ENCODE results near the gene GRM7. TPM values are rescaled to one million over a fixed set of nuclear protein-coding genes. Genes with fewer than 3 reads are reported as not detected.

The GRM7 gene
- polyA plus RNA-seq, 1 donor = 3.3 TPM

DNA sequence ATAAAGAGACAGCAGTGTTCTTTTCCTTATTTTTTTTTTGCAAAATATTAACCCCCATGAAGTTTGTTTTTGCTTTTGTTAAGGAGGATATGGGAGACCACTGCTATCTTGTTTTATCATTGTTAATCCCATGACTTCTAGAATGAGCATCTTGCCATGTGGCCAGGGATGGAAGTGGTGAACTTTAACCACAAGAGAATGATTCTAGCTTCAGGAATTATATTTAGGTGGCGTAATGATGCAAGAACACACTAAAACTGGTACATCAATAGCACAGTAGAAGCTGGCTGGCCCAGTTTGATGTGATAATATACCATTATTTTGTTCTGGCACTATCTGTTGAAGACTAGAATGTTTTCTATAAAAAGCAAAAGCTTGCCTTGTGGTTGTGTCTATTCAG lies 720.9 kb downstream of the GRM7 start:
- no peak for DNase-seq

DNA sequence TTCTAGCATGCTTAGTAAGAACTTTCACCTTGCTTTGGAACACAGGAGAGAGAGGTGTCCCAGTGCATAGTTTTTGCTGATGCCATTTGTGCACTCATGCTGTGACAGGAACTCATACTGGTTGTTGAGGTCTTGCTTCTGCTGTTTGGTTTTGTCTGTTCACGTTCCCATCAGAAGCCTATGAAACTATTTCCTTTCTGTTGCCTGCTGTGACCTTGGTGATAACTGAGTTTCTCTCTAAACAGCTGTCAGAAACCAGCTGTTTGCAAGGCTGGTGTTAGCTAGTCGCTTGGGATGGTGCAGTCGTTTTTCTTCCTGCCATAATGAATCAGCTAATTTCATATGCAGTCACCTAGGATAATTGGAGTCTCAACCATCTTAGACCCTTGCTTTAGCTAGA lies 724.1 kb downstream of the GRM7 start:
- DNase-seq = no peak

- peak; percentile 38 for DNase-seq
Measured at GRCh38 chr3:7588236-7588635, 727.3 kb downstream of the GRM7 start.

DNA sequence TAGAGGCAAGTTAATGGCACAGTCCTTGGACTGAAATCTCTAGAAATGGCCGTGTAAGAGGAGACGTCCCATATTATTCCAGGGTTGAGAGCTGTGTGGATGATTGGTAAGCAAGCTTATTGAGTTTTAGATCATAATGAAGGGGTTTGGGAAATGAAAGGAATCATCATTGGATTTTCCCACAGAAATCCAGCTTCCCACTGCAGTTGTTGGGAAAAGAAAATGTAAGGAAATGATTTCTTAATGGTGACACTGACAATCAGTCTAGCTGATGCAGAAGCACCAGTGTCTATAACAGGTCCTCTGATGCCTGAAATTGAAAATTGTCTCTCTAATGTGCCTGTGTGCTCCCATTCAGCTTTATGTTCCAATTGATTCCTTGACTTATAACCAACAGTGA lies 728.6 kb downstream of the GRM7 start:
- no peak for DNase-seq

DNA sequence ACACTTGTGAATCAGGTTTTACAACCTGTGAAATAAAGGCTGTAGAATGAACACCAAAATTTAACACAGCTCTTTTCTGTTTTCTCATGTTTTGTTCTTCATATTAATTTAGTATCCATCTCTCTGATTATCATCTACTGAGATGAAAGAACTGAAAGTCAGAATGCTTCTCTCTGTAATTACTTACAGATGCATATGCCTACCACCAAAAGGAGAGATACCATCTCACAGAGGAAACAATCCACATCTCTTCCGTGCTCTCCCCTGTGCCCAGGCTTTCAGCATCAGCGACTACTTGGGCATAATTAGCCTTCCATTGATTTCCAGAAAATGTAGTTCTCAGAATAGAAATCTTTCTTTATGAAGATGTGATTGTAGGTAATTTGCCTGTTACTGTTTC lies 741.4 kb downstream of the GRM7 start:
- DNase-seq = no peak

GRCh38 chr3:7607083-7607482 lies 746.2 kb downstream of the GRM7 start:
- DNase-seq = no peak

- DNase-seq = no peak
Measured at GRCh38 chr3:7607676-7608075, 746.8 kb downstream of the GRM7 start.

DNA sequence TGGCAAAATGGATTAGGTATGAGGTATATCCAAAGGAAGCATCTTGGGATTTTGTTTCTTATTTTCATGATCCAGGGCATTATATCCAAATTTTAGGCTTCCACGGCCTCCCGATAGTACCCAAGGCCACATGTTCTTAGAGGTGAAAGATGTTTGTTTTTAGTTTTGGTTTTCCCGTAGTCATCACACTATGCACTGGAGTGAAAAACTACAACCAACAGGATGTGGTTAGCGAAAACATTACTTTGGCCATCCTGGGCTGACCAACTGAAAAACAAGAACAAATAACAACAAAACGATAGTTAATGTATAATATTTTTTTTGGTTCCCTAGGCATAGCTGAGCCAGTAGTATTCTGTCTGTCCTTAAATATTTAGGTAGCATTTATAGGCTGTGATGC lies 749.7 kb downstream of the GRM7 start:
- DNase-seq = no peak

DNA sequence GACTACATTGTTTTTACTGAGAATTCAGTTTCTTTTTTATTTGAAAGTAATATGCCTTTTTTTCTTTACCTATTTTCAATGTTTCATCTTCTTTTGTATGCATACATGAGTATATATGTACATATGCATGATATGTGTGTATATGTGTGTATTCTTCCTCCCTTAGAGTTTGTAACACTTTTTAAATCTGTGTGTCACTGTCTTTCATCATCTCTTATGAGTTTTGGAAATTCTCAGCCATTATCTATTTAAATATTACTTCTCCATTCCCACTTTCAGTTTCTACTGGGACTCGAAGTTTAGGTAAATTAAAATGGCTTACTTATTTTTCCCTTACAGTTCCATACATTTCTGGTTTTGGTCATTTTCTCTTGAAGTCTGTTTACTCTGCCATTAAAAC lies 754.1 kb downstream of the GRM7 start:
- DNase-seq = no peak

- no peak for DNase-seq
Measured at GRCh38 chr3:7618606-7619005, 757.7 kb downstream of the GRM7 start.

DNA sequence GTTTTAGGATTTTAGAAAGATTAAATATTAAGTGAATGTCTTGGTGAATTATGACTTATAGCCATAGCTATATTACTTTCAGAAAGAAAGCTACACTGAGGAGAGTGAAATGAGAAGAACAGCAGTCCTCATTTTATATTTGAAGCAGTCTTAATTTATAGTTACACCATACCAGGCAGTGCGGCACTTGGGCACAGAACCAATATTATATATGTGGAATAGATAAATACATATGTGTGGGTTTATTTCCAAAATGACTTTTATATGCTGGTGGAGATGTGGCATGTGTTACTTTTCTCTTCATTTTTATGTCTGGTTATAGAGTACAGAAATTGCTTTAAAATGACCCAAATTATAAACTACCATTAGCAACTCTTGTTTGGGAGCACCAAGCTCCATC lies 759.5 kb downstream of the GRM7 start:
- DNase-seq = no peak

- DNase-seq = no peak
Measured at GRCh38 chr3:7621046-7621630, 760.2 kb downstream of the GRM7 start.

DNA sequence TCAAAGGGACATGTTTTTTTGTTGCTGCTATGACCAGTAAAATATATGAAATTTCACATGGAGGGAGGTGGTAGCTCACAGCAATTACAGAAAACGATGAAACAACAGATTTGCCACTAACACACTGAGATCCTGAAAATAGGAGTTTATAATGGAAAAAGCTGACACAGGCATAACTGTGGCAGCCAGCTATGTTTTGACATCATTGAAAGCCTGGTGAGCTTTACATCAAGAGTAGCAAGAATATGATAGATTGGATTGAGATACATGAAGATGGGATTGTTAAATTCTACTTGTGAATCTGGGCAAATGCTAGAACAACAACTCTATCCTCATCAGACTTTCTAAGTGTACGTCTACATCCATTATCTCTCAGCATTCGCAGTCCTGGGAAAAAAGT lies 760.7 kb downstream of the GRM7 start:
- no peak for DNase-seq

DNA sequence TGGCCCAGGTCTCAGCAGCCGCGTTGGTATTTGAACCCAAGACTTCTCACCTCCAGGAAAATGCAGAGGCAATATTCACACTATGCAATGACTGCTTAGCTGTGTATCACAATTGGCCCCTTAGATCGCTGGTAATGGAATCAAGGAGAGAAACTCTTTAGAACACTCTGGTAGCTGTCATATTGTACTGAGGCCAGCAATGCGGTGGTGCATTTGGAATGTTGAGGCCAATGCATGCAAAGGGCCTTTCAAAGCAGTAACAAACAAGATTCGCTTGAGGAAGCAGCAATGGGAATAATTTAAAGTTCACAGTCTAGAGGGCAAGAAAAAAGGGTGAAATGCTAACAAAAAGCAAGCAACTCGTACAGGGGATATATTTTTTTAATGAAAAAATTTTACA lies 764.1 kb downstream of the GRM7 start:
- DNase-seq = no peak

- no peak for DNase-seq
Measured at GRCh38 chr3:7630351-7630911, 769.5 kb downstream of the GRM7 start.

- peak; percentile 26 for DNase-seq
Measured at GRCh38 chr3:7630925-7631324, 770.0 kb downstream of the GRM7 start.

DNA sequence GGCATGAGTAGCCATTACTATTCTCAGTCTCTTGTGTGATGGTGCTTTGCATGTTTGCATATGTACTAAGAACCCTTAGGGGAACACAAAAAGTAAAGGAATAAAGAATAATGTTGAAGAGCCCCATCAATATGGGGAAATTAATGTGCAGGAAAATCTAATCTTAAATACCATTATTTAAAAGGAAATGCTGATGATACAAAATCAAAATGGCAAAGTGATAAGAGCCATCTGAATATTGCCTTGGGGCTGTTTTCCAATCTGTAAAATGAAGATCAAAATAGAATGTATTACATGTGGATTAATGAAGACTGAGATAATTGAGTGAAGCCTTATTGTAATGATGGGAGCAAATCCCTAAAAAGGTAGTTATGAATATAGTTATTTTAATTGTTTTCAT lies 771.4 kb downstream of the GRM7 start:
- no peak for DNase-seq

- no peak for DNase-seq
Measured at GRCh38 chr3:7637694-7638093, 776.8 kb downstream of the GRM7 start.

- no peak for DNase-seq
Measured at GRCh38 chr3:7638103-7638502, 777.2 kb downstream of the GRM7 start.

DNA sequence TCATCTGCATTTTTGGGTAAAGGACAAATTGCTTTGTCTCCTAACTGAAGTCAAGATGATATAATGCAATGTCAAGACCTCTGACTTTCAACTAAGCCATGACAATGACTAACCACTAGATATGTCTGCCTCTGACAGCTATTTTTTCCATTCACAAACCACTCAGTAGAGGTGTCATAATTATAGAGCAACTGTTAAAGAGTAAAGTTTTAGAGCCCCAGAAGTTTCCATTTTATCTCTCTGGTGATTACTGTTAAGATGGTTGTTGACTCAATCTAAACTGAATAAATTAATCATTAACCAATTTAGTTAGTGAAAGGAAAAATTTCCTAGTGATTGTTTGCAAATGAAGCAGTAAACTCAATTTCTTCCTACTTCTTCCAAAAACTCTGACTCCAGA lies 779.9 kb downstream of the GRM7 start:
- peak; percentile 17 for DNase-seq

DNA sequence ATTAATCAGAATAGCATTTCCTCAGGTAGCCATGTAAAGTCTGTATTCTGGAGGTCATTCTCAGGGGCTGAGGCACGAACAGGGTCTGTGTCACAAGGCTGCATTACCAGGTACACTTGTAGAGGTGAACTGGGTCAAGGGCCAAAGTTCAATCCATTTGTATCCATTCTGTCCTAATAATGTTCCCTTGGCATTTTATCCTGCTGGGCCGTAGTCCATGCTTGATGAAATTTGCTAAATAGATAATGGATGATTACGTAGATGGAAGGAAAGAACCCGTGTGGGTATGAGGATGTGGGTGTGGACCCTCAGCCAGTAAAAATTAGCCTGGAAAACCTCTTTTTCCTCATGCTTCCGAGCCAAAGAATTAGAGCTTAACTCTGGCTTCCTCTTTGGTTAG lies 785.9 kb downstream of the GRM7 start:
- no peak for DNase-seq

DNA sequence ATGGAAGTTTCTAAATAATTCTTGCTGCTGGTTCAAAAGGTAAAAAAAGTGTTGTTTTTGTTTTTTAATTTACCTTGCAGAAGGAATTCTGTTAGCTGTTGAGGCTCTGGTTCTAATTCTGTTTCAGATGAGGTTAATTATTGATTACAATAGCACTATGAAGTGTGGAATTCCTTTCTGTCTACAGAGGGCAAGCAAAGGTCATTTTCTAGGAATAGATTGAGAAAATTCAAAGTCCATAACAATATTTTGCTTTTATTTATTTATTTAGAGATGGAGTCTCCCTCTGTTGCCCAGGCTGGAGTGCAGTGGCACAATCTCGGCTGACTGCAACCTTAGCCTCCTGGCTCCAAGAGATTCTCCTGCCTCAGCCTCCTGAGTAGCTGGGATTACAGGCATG lies 789.6 kb downstream of the GRM7 start:
- DNase-seq = no peak

DNA sequence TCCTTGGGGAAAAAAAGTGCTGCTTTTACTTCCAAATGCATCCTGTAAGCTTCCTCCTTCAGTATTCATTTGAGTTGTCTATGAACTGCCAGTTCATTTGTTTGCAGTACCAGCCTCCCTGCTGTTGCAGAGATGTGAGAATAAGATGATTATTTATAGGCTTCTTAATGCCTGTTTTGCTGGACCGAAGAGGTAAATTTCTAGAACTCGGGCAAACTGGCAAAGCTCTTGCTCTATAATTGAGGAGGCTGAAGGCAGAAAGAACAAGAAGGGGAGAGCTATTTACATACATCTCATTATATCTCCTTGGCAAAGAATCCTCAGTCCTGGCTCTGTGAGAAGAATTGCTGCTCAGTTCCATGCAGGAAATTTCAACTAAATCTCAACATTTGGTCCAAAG lies 790.4 kb downstream of the GRM7 start:
- no peak for DNase-seq

- no peak for DNase-seq
Measured at GRCh38 chr3:7657214-7658112, 796.5 kb downstream of the GRM7 start.

All from left kidney (tissue), 2 donors.